ENCODE data around the gene OGN.

OGN gene

GRCh38 chr9:92435263-92435662 is 30.9 kb upstream of the OGN start:
- no peak for DNase-seq (ENCODE audit: low read depth)
- no peak overlapping the region for H3K4me3 ChIP-seq (ENCODE audit: low read depth, low read length)
- TF ChIP-seq CTCF (IDR thresholded peaks at IDR 0.05; ENCODE audit: insufficient read depth, low read depth, low read length, missing control alignments): no peak

GRCh38 chr9:92432972-92433548 is 28.7 kb upstream of the OGN start:
- H3K4me3 ChIP-seq (ENCODE audit: low read depth, low read length): no peak overlapping the region
- TF ChIP-seq CTCF (IDR thresholded peaks at IDR 0.05; ENCODE audit: insufficient read depth, low read depth, low read length, missing control alignments): no peak
- no peak for DNase-seq (ENCODE audit: low read depth)

GRCh38 chr9:92432350-92432749 is 28.0 kb upstream of the OGN start:
- no peak for TF ChIP-seq CTCF (IDR thresholded peaks at IDR 0.05; ENCODE audit: insufficient read depth, low read depth, low read length, missing control alignments)
- DNase-seq (ENCODE audit: low read depth): no peak
- H3K4me3 ChIP-seq (ENCODE audit: low read depth, low read length): no peak overlapping the region

GRCh38 chr9:92429836-92430235 is 25.5 kb upstream of the OGN start:
- TF ChIP-seq CTCF (IDR thresholded peaks at IDR 0.05; ENCODE audit: insufficient read depth, low read depth, low read length, missing control alignments): no peak

GRCh38 chr9:92426501-92427145 is 22.2 kb upstream of the OGN start:
- H3K4me3 ChIP-seq (ENCODE audit: low read depth, low read length): no peak overlapping the region
- no peak for DNase-seq (ENCODE audit: low read depth)
- TF ChIP-seq CTCF (IDR thresholded peaks at IDR 0.05; ENCODE audit: insufficient read depth, low read depth, low read length, missing control alignments): no peak

More at GRCh38 chr9:92429836-92430235, 25.5 kb upstream of the OGN start:
- DNase-seq (ENCODE audit: low read depth): no peak
- no peak overlapping the region for H3K4me3 ChIP-seq (ENCODE audit: low read depth, low read length)

- H3K4me3 ChIP-seq (ENCODE audit: low read depth, low read length): no peak overlapping the region
- DNase-seq (ENCODE audit: low read depth): no peak
- no peak for TF ChIP-seq CTCF (IDR thresholded peaks at IDR 0.05; ENCODE audit: insufficient read depth, low read depth, low read length, missing control alignments)
Measured at GRCh38 chr9:92425474-92425873, 21.1 kb upstream of the OGN start.

- no peak for DNase-seq (ENCODE audit: low read depth)
Measured at GRCh38 chr9:92424340-92424739, 20.0 kb upstream of the OGN start, which contains the start of gene OMD. Gene OMD (minus strand): TSS chr9:92424471. CDS start chr9:92417558, 6,913 bp downstream.

More at GRCh38 chr9:92424340-92424739, 20.0 kb upstream of the OGN start, which contains the start of gene OMD:
- TF ChIP-seq CTCF (IDR thresholded peaks at IDR 0.05; ENCODE audit: insufficient read depth, low read depth, low read length, missing control alignments): no peak
- no peak within 1 kb of the TSS for H3K4me3 ChIP-seq (ENCODE audit: low read depth, low read length)
